Common myeloid progenitor, CD34-positive (primary cell): ENCODE data around the gene CRYBA1.

Source experiments
- CTCF ChIA-PET: fragments of 350-600 bp; sonication (Branson Sonifier 250); formaldehyde crosslinking; loops from one replicate; lab custom pipeline; 2021; ENCODE audit warnings: antibody characterized with exemption; lab: Charles Lee
- POLR2A ChIA-PET: fragments of 350-600 bp; sonication (Branson Sonifier 250); formaldehyde crosslinking; loops from one replicate; lab custom pipeline; 2021; ENCODE audit warnings: antibody characterized with exemption; lab: Charles Lee
- DNase-seq, 3 donors: peaks; one replicate each; pipeline versions ENCODE4 v3.0.0 to v3.0.0-alpha.2; 2013
- H3K27ac ChIP-seq, 2 experiments: 1 replicate in 1 of 2; 2 replicates in 1 of 2; pipeline ENCODE4 v1.7.0; 2013; ENCODE audit warnings: inconsistent platforms in 2 of 2, low read length in 2 of 2, mild to moderate bottlenecking in 2 of 2, low read depth in 1 of 2, moderate library complexity in 1 of 2; ENCODE audit not compliant: severe bottlenecking in 2 of 2, insufficient read depth in 1 of 2, poor library complexity in 1 of 2
- H3K27me3 ChIP-seq, 5 experiments: replicated peaks in 2 of 5; 1 replicate in 3 of 5; 2 replicates in 2 of 5; pipeline versions ENCODE4 v1.6.1 to v1.7.0; 2013; ENCODE audit warnings: low read length in 4 of 5, mild to moderate bottlenecking in 2 of 5, moderate library complexity in 2 of 5, inconsistent platforms in 1 of 5; ENCODE audit not compliant: insufficient read depth in 5 of 5, control insufficient read depth in 4 of 5
- H3K36me3 ChIP-seq, 4 experiments: 1 replicate in 2 of 4; 2 replicates in 2 of 4; pipeline versions ENCODE4 v1.6.1 to v1.7.0; 2013; ENCODE audit warnings: low read length in 3 of 4, control low read depth in 1 of 4, mild to moderate bottlenecking in 1 of 4; ENCODE audit not compliant: control insufficient read depth in 4 of 4, insufficient read depth in 4 of 4
- H3K4me1 ChIP-seq, 4 experiments: 1 replicate in 3 of 4; 2 replicates in 1 of 4; pipeline versions ENCODE4 v1.6.1 to v1.7.1; 2013; ENCODE audit warnings: low read length in 3 of 4, mild to moderate bottlenecking in 3 of 4, control low read depth in 1 of 4, inconsistent platforms in 1 of 4, moderate library complexity in 1 of 4; ENCODE audit not compliant: control insufficient read depth in 4 of 4, insufficient read depth in 4 of 4; ENCODE audit errors: control extremely low read depth in 1 of 4
- H3K4me3 ChIP-seq, 7 experiments: 1 replicate in 4 of 7; 2 replicates in 3 of 7; pipeline versions ENCODE4 v1.5.1 to v1.7.0; 2013; ENCODE audit warnings: mild to moderate bottlenecking in 7 of 7, low read length in 6 of 7, moderate library complexity in 6 of 7, inconsistent platforms in 2 of 7, low read depth in 2 of 7, control low read depth in 1 of 7; ENCODE audit not compliant: insufficient read depth in 4 of 7, control insufficient read depth in 1 of 7; ENCODE audit errors: extremely low read depth in 1 of 7
- H3K9me3 ChIP-seq, 5 experiments: 1 replicate in 4 of 5; 2 replicates in 1 of 5; pipeline versions ENCODE4 v1.6.1 to v1.7.1; 2013; ENCODE audit warnings: low read length in 4 of 5, mild to moderate bottlenecking in 2 of 5, inconsistent platforms in 1 of 5, low read depth in 1 of 5, moderate library complexity in 1 of 5; ENCODE audit not compliant: control insufficient read depth in 4 of 5, insufficient read depth in 2 of 5; ENCODE audit errors: control extremely low read depth in 1 of 5
- WGBS: methylation state at CpG from one replicate; pipeline ENCODE4 v1.1.5; 2013; ENCODE audit not compliant: insufficient coverage; 5-methylcytosine and 5-hydroxymethylcytosine counted together

CRYBA1 gene

DNA sequence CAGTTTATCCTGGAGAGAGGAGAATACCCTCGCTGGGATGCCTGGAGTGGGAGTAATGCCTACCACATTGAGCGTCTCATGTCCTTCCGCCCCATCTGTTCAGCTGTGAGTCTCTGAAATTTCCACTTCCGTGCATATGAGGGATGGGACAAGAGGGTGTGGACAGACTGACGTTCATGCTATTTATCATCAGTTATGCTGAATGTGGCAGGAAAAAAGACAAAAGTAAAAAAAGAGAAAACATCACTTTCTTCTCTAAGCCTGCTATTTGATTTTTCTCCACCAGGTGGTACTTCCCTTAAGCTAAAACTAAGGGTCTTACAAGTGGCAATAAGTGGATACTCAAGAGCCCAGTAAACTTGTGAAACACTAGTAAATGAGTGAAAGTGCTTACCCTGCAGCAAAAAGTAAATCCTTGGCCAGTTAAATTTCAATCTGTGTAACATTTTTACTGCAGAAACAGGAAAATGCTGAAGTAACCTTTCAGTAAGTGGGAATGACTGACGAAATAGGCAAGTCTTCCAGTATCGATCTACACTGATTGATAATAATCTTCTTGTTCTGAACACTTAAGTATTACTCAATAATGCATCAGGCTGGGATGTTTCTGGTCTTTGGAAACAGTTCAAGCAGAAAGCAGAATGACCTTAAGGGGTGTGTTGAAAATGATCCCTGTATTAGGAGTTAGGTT is 5.6 kb downstream of the CRYBA1 start:
- CTCF ChIA-PET, result interaction anchor here (0.8 to 3.1 kb wide), 9 partner anchors 11 to 136 kb away, joined by 3 to 22 read pairs (median 5); no protein-coding TSS in a partner anchor
- Histone ChIP-seq H3K4me1 (no peaks in the 10 kb centered on the region), H3K36me3 (peaks cover 0 to 14% (median 3%) of the 10 kb centered on the region in 4 experiments), H3K9me3 (no peaks in the 10 kb centered on the region), H3K27ac (no peak overlapping the region), H3K27me3 (no peaks in the 10 kb centered on the region), H3K4me3 (no peak overlapping the region)
- 100% methylated on average over 4 of the region's 7 CpGs for WGBS
- peak; percentile 38 to 66 (median 65) for DNase-seq
- POLR2A ChIA-PET, result no interaction called here

DNA sequence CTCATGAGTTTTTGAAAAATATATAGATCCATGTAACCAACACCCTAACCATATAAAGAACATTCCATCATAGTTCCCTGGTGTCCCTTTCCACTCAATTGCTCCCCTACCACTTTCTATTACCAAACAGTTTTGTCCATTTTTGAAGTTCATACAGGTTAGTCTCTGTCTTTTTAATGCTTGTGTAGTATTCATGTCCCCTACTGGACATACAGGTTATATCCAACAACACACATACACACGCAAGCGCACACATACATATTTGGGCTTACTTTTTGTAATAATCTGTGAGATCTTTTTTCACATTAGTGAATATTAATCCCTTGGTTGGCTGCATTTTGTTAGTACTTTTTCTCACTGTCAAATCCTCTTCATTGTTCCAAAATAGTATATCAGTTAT is 6.4 kb downstream of the CRYBA1 start:
- H3K4me3 ChIP-seq, result no peak overlapping the region
- POLR2A ChIA-PET, result no interaction called here
- H3K9me3 ChIP-seq, result no peaks in the 10 kb centered on the region
- H3K27me3 ChIP-seq, result no peaks in the 10 kb centered on the region
- peaks cover 0 to 14% (median 5%) of the 10 kb centered on the region in 4 experiments for H3K36me3 ChIP-seq
- no CpG with 5 or more reads among the region's 2 CpGs for WGBS
- CTCF ChIA-PET, result no interaction called here
- no peak overlapping the region for H3K27ac ChIP-seq
- no peaks in the 10 kb centered on the region for H3K4me1 ChIP-seq
- peak in 1 of 3 donors; percentile 20 for DNase-seq

DNA sequence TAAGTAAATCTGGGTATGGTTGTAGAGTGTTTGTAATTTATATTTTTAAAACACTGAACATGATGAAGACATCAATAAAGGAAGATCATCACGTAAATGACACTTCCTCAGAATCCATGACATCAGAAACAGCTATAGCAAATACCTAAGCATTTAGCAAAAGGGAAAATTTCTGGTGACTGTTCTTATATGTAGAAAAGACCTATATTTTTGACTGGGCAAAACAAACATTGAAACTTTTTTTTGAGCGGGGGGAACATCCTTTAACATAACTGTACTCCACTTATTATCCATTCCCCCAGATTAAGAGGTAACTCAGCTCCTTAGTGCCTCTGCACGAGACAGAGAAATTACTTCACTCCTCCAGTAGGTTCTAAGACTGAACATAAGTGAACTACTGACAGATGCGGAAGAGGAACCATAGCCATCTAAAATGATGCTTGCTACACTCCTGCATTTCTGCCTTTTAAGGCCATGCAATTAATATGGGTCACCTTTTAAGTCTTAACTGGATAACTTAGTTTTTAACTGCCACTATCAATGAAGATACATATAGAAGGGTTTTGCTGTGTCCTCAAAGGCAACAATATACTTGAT is 9.4 kb downstream of the CRYBA1 start:
- Histone ChIP-seq H3K36me3 (peaks cover 6 to 41% (median 23%) of the 10 kb centered on the region in 4 experiments), H3K27ac (peak overlapping the region in 1 of 2 experiments; percentile 44), H3K4me3 (no peak overlapping the region), H3K27me3 (no peaks in the 10 kb centered on the region), H3K4me1 (no peaks in the 10 kb centered on the region), H3K9me3 (no peaks in the 10 kb centered on the region)
- peak in 1 of 3 donors; percentile 19 for DNase-seq
- whole genome bisulfite sequencing, result 93% methylated on average over 3 of the region's 4 CpGs
- POLR2A ChIA-PET, result interaction anchor here (0.6 kb wide), 1 partner anchor 141 kb away, joined by 4 read pairs; no protein-coding TSS in a partner anchor
- CTCF ChIA-PET, result interaction anchor here (0.6 to 1.5 kb wide), 7 partner anchors 12 to 111 kb away, joined by 3 to 4 read pairs (median 3); partner anchors contain the start of gene MYO18A

DNA sequence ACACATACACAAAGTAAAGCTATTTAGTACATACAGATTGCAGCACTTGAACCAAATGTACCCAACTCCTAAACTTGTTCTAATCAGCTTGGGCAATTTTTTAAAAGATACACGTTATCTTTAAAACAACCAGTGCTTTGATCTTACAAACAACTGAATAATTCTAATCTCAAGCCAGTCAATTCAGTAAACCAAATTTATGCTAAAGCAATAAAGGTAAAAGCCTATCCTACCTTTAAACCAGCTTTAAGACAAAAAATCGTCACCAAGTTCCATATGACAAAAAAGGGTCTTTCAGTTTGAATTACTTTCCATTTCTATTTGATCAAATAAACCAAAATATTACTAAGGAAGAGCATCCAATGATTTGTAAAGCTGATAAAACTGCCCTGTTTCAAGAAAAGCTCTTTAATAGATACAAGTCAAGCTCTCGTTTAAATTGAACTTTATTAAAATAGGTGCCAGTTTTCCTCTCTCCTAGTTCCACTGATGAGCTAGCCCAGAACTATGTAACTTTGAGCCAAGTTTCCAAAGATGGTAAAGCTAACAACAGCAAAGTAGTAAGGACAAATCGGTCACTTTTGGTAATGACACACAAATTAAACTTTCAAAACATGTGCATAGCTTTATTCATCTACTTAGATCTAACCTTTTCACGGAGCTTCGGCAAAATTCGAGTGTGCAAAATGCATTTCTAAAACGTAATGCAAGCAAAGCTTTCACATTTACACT is 10.2 kb downstream of the CRYBA1 start:
- Histone ChIP-seq H3K27ac (peak overlapping the region in 1 of 2 experiments; percentile 44), H3K9me3 (no peaks in the 10 kb centered on the region), H3K27me3 (no peaks in the 10 kb centered on the region), H3K36me3 (peaks cover 6 to 48% (median 26%) of the 10 kb centered on the region in 4 experiments), H3K4me3 (no peak overlapping the region), H3K4me1 (no peaks in the 10 kb centered on the region)
- ChIA-PET CTCF (interaction anchor here (0.6 to 1.5 kb wide), 11 partner anchors 13 to 140 kb away, joined by 3 to 5 read pairs (median 3); partner anchors contain the start of gene MYO18A), POLR2A (interaction anchor here (0.6 kb wide), 1 partner anchor 140 kb away, joined by 4 read pairs; no protein-coding TSS in a partner anchor)
- no peak for DNase-seq
- 91% methylated on average over 7 of the region's 8 CpGs for WGBS

DNA sequence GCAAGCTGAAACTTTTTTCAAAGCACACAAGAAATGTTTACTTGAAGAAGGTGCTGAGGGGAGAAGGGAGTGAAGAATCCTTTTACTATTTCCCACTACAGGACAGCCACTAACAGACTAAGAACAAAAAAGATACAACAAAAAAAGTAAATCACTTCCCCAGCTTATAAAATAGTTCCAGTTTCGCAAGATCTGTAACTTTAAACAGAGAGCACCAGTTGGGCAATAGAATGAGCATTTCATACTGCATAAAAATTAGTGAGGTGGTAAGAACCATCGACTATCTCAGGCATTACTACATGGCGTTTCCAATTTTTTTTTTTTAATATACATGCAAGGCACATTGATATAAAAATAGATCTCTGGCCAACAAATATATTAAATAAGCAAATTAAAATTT is 11.1 kb downstream of the CRYBA1 start:
- Histone ChIP-seq H3K27ac (no peak overlapping the region), H3K36me3 (peaks cover 6 to 55% (median 31%) of the 10 kb centered on the region in 4 experiments), H3K4me1 (no peaks in the 10 kb centered on the region), H3K4me3 (no peak overlapping the region), H3K9me3 (no peaks in the 10 kb centered on the region), H3K27me3 (no peaks in the 10 kb centered on the region)
- ChIA-PET POLR2A (interaction anchor here (0.6 to 0.7 kb wide), 2 partner anchors 29 to 102 kb away, joined by 3 read pairs; no protein-coding TSS in a partner anchor), CTCF (interaction anchor here (1.0 to 1.3 kb wide), 6 partner anchors 9 to 292 kb away, joined by 3 to 5 read pairs (median 3); no protein-coding TSS in a partner anchor)
- 100% methylated on average over 1 of the region's 3 CpGs for WGBS
- no peak for DNase-seq

DNA sequence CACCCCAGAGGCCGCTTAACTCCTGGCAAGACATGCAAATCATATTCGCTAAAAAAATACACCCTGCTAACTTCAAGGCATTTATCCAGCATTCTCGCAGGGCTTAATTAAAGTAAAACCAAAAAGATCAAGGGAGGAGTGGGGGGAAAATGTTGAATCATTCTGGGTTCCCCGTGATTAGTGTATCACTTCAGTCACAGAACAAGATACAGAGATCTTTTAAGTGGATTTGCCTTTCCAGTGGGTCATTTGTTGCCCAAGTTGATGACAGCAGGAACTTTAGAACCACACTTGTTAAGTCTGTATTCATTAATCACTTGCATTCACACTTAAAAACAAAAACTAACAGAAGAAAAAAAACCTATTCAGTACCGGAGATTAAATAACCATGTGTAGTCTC is 17.3 kb downstream of the CRYBA1 start:
- peaks cover 20 to 85% (median 49%) of the 10 kb centered on the region in 4 experiments for H3K36me3 ChIP-seq
- POLR2A ChIA-PET, result no interaction called here
- WGBS, result no CpG with 5 or more reads among the region's 5 CpGs
- H3K4me3 ChIP-seq, result no peak overlapping the region
- H3K9me3 ChIP-seq, result no peaks in the 10 kb centered on the region
- peak in 1 of 3 donors; percentile 14 for DNase-seq
- no peaks in the 10 kb centered on the region for H3K27me3 ChIP-seq
- CTCF ChIA-PET, result interaction anchor here (1.0 kb wide), 1 partner anchor 26 kb away, joined by 3 read pairs; no protein-coding TSS in a partner anchor
- H3K4me1 ChIP-seq, result no peaks in the 10 kb centered on the region
- no peak overlapping the region for H3K27ac ChIP-seq
